SK-N-SH treated with all-trans-retinoic acid at 6 μM for 48 hours (cell line): ENCODE data around the gene AMD1.

Source experiments
- ESRRG ChIP-seq: fragments of 250-450 bp; sonication (Bioruptor Pico); IDR thresholded peaks from 2 replicates; pipeline ENCODE4 v1.6.1; 2021; ENCODE audit warnings: mild to moderate bottlenecking
- GLIS3 ChIP-seq: fragments of 250-450 bp; sonication (Bioruptor Pico); IDR thresholded peaks from 2 replicates; pipeline ENCODE4 v1.5.0; 2020; ENCODE audit warnings: mild to moderate bottlenecking, moderate library complexity
- ISL1 ChIP-seq: fragments of 250-450 bp; sonication (Bioruptor Pico); IDR thresholded peaks from 2 replicates; pipeline ENCODE4 v2.1.2; 2022; ENCODE audit warnings: mild to moderate bottlenecking, moderate library complexity
- PPARA ChIP-seq: fragments of 250-450 bp; sonication (Bioruptor Pico); IDR thresholded peaks from 2 replicates; pipeline ENCODE4 v1.5.0; 2020; ENCODE audit warnings: mild to moderate bottlenecking, borderline replicate concordance
- SNAI2 ChIP-seq: fragments of 250-450 bp; sonication (Bioruptor Pico); IDR thresholded peaks from 2 replicates; pipeline ENCODE4 v1.5.0; 2020; ENCODE audit warnings: mild to moderate bottlenecking, moderate library complexity
- TCF4 ChIP-seq: fragments of 250-450 bp; sonication (Bioruptor Pico); IDR thresholded peaks from 2 replicates; pipeline ENCODE4 v1.8.0; 2021; ENCODE audit warnings: mild to moderate bottlenecking, moderate library complexity, borderline replicate concordance
- ZNF565 ChIP-seq: fragments of 450-650 bp; formaldehyde crosslinking; conservative IDR thresholded peaks from 2 replicates; pipeline ENCODE4 v1.5.0; 2020; ENCODE audit warnings: low read depth, mild to moderate bottlenecking, moderate library complexity
- ZNF70 ChIP-seq: fragments of 450-650 bp; formaldehyde crosslinking; IDR thresholded peaks from 2 replicates; pipeline ENCODE4 v1.5.0; 2020; ENCODE audit warnings: mild to moderate bottlenecking, moderate library complexity
- ZNF8 ChIP-seq: fragments of 450-650 bp; formaldehyde crosslinking; IDR thresholded peaks from 2 replicates; pipeline ENCODE4 v1.5.0; 2020; ENCODE audit warnings: mild to moderate bottlenecking, moderate library complexity
- TF ChIP-seq, protein P1 (sequence below): fragments of 250-450 bp; sonication (Bioruptor Pico); IDR thresholded peaks from 2 replicates; pipeline ENCODE4 v1.5.1; 2021; ENCODE audit warnings: mild to moderate bottlenecking, moderate library complexity
- TF ChIP-seq, protein P2 (sequence below): fragments of 250-450 bp; sonication (Bioruptor Pico); IDR thresholded peaks from 2 replicates; pipeline ENCODE4 v1.8.0; 2020; ENCODE audit warnings: mild to moderate bottlenecking, moderate library complexity, borderline replicate concordance

DNA sequence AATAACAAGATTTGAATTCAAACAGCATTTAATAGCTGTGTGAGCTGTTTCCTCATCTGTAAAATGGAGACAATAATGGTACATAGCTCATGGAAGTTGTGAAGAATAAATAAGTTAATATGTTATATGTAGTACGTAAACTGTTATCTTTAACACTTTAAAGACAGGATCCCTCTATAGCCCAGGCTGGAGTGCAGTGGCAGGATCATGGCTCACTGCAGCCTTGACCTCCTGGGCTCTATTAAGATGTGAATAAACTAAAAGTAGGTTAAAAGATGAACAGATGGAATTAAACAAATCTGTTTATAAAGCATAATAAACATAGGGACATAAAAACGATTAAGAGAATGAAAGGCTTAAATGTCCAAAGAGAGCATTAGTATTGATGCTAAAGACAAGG lies 3.0 kb downstream of the AMD1 start:
- TF ChIP-seq, protein P1, sequence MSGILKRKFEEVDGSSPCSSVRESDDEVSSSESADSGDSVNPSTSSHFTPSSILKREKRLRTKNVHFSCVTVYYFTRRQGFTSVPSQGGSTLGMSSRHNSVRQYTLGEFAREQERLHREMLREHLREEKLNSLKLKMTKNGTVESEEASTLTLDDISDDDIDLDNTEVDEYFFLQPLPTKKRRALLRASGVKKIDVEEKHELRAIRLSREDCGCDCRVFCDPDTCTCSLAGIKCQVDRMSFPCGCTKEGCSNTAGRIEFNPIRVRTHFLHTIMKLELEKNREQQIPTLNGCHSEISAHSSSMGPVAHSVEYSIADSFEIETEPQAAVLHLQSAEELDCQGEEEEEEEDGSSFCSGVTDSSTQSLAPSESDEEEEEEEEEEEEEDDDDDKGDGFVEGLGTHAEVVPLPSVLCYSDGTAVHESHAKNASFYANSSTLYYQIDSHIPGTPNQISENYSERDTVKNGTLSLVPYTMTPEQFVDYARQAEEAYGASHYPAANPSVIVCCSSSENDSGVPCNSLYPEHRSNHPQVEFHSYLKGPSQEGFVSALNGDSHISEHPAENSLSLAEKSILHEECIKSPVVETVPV (CRISPR knock-in tag): no peak
- no peak for TF ChIP-seq ESRRG (CRISPR knock-in tag)
- no peak for TF ChIP-seq PPARA (CRISPR knock-in tag)
- no peak for TF ChIP-seq ZNF565
- TF ChIP-seq, protein P2, sequence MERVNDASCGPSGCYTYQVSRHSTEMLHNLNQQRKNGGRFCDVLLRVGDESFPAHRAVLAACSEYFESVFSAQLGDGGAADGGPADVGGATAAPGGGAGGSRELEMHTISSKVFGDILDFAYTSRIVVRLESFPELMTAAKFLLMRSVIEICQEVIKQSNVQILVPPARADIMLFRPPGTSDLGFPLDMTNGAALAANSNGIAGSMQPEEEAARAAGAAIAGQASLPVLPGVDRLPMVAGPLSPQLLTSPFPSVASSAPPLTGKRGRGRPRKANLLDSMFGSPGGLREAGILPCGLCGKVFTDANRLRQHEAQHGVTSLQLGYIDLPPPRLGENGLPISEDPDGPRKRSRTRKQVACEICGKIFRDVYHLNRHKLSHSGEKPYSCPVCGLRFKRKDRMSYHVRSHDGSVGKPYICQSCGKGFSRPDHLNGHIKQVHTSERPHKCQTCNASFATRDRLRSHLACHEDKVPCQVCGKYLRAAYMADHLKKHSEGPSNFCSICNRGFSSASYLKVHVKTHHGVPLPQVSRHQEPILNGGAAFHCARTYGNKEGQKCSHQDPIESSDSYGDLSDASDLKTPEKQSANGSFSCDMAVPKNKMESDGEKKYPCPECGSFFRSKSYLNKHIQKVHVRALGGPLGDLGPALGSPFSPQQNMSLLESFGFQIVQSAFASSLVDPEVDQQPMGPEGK (CRISPR knock-in tag): no peak
- no peak for TF ChIP-seq ZNF70 (CRISPR knock-in tag)
- TF ChIP-seq ISL1 (CRISPR knock-in tag): no peak
- TF ChIP-seq TCF4 (CRISPR knock-in tag): no peak
- TF ChIP-seq SNAI2 (CRISPR knock-in tag): no peak
- TF ChIP-seq GLIS3 (CRISPR knock-in tag): no peak
- TF ChIP-seq ZNF8: no peak
